Fibroblast of lung (primary cell): Measurements from ENCODE around the gene IDH2. TPM values are rescaled to one million over a fixed set of nuclear protein-coding genes. Genes with fewer than 3 reads are reported as not detected.

Experiments
- DNase-seq, 2 donors: peaks; one replicate each; pipeline versions ENCODE4 v3.0.0 to v3.0.0-alpha.2; 2010; ENCODE audit warnings: low read depth in 2 of 2
- H2AFZ ChIP-seq: 2 replicates; pipeline ENCODE4 v1.5.1; 2012; ENCODE audit warnings: low read length, control low read depth, inconsistent platforms
- H3K27ac ChIP-seq: 2 replicates; pipeline ENCODE4 v1.5.1; 2011; ENCODE audit warnings: low read length, control low read depth; ENCODE audit not compliant: insufficient read depth
- H3K27me3 ChIP-seq: 2 replicates; pipeline ENCODE4 v1.5.1; 2011; ENCODE audit warnings: mild to moderate bottlenecking, low read length; ENCODE audit not compliant: control insufficient read depth, insufficient read depth
- H3K36me3 ChIP-seq: 2 replicates; pipeline ENCODE4 v1.5.1; 2011; ENCODE audit warnings: low read length; ENCODE audit not compliant: control insufficient read depth, insufficient read depth
- H3K4me1 ChIP-seq: 2 replicates; pipeline ENCODE4 v1.5.1; 2011; ENCODE audit warnings: low read length; ENCODE audit not compliant: control insufficient read depth, insufficient read depth; ENCODE audit errors: extremely low read depth
- H3K4me2 ChIP-seq: 2 replicates; pipeline ENCODE4 v1.5.1; 2011; ENCODE audit warnings: low read length, control low read depth; ENCODE audit not compliant: insufficient read depth; ENCODE audit errors: extremely low read depth
- H3K4me3 ChIP-seq, 4 experiments: fragments of 200-600 bp in 1 of 4; sonication (generic) in 1 of 4; replicated peaks in 1 of 4; 2 replicates each; pipeline ENCODE4 v1.5.1; 2011 to 2016; ENCODE audit warnings: low read length in 4 of 4, low read depth in 3 of 4, mild to moderate bottlenecking in 3 of 4, control low read depth in 2 of 4, inconsistent platforms in 1 of 4, mixed read lengths in 1 of 4; ENCODE audit not compliant: insufficient read depth in 1 of 4; ENCODE audit errors: control extremely low read depth in 1 of 4
- H3K79me2 ChIP-seq: 2 replicates; pipeline ENCODE4 v1.5.1; 2012; ENCODE audit warnings: mild to moderate bottlenecking, low read length, inconsistent platforms; ENCODE audit not compliant: control insufficient read depth, insufficient read depth
- H3K9ac ChIP-seq: 2 replicates; pipeline ENCODE4 v1.5.1; 2011; ENCODE audit warnings: mild to moderate bottlenecking, low read length, control low read depth; ENCODE audit not compliant: insufficient read depth
- H3K9me3 ChIP-seq: 2 replicates; pipeline ENCODE4 v1.5.1; 2012; ENCODE audit warnings: low read depth, low read length; ENCODE audit not compliant: control insufficient read depth, insufficient read depth
- H4K20me1 ChIP-seq: 2 replicates; pipeline ENCODE4 v1.5.1; 2011; ENCODE audit warnings: low read length; ENCODE audit not compliant: control insufficient read depth, insufficient read depth; ENCODE audit errors: extremely low read depth
- CTCF ChIP-seq, 2 donors: IDR thresholded peaks in 1 of 2; conservative IDR thresholded peaks in 1 of 2; 1 replicate in 1 of 2; 2 replicates in 1 of 2; pipeline ENCODE4 v1.5.1; 2011 to 2012; ENCODE audit warnings: low read length in 2 of 2, control low read depth in 1 of 2, inconsistent platforms in 1 of 2, low read depth in 1 of 2, mild to moderate bottlenecking in 1 of 2
- EZH2 ChIP-seq: IDR thresholded peaks from 2 replicates; pipeline ENCODE4 v1.5.1; 2012; ENCODE audit warnings: low read length, control low read depth, mild to moderate bottlenecking; ENCODE audit errors: missing control alignments
- polyA plus RNA-seq, 2 donors: library from polyadenylated mRNA; depleted of rRNA in 1 of 2; stranded (reverse) in 1 of 2; unstranded in 1 of 2; fragments of >200 nt; gene quantifications; 2 replicates each; pipeline ENCODE4 v1.2.1, GENCODE V29; 2011 to 2012; ENCODE audit warnings: missing spikeins in 1 of 2
- total RNA-seq: library from RNA; depleted of rRNA; stranded (reverse); fragments of >200 nt; gene quantifications from 2 replicates; pipeline ENCODE4 v1.2.1, GENCODE V29; 2014

IDH2 gene
- total and polyA plus RNA-seq, 2 donors (not counting 1 experiment from before 2014, with no cell fraction given) = 47.9 to 66.0 TPM

GRCh38 chr15:90138071-90138833 lies 36.0 kb upstream of the IDH2 start:
- Histone ChIP-seq H3K36me3 (no peaks in the 10 kb centered on the region), H4K20me1 (no peaks in the 10 kb centered on the region), H3K4me3 (no peak overlapping the region), H3K27ac (no peak overlapping the region), H3K4me2 (no peak overlapping the region), H3K4me1 (no peaks in the 10 kb centered on the region), H3K9me3 (no peaks in the 10 kb centered on the region), H2AFZ (no peak overlapping the region), H3K9ac (no peak overlapping the region), H3K27me3 (peaks cover 3% of the 10 kb centered on the region), H3K79me2 (no peaks in the 10 kb centered on the region)
- no peak for DNase-seq
- no peak for TF ChIP-seq EZH2
- TF ChIP-seq CTCF (conservative IDR thresholded peaks at IDR 0.05 in 1 of 2, IDR thresholded peaks at IDR 0.05 in 1 of 2; ENCODE audit: low read depth in 1 of 2, low read length in 2 of 2) = no peak

- H3K27me3 ChIP-seq = peaks cover 3% of the 10 kb centered on the region
Measured at GRCh38 chr15:90132437-90132836, 30.2 kb upstream of the IDH2 start.

GRCh38 chr15:90131848-90132247 lies 29.6 kb upstream of the IDH2 start:
- Histone ChIP-seq H3K27ac (no peak overlapping the region), H3K4me2 (no peak overlapping the region), H3K4me3 (no peak overlapping the region), H2AFZ (no peak overlapping the region), H3K9me3 (no peaks in the 10 kb centered on the region), H4K20me1 (no peaks in the 10 kb centered on the region), H3K79me2 (no peaks in the 10 kb centered on the region), H3K9ac (no peak overlapping the region), H3K4me1 (no peaks in the 10 kb centered on the region), H3K27me3 (peaks cover 3% of the 10 kb centered on the region), H3K36me3 (no peaks in the 10 kb centered on the region)
- no peak for DNase-seq
- no peak for TF ChIP-seq EZH2
- no peak for TF ChIP-seq CTCF (conservative IDR thresholded peaks at IDR 0.05 in 1 of 2, IDR thresholded peaks at IDR 0.05 in 1 of 2; ENCODE audit: low read depth in 1 of 2, low read length in 2 of 2)

More at GRCh38 chr15:90132437-90132836, 30.2 kb upstream of the IDH2 start:
- no peaks in the 10 kb centered on the region for H4K20me1 ChIP-seq
- TF ChIP-seq EZH2 (no peak), CTCF (conservative IDR thresholded peaks at IDR 0.05 in 1 of 2, IDR thresholded peaks at IDR 0.05 in 1 of 2; ENCODE audit: low read depth in 1 of 2, low read length in 2 of 2) (no peak)
- no peak for DNase-seq
- no peak overlapping the region for H3K27ac ChIP-seq
- H3K4me1 ChIP-seq = no peaks in the 10 kb centered on the region
- H3K4me2 ChIP-seq = no peak overlapping the region
- no peaks in the 10 kb centered on the region for H3K79me2 ChIP-seq
- H3K9me3 ChIP-seq = no peaks in the 10 kb centered on the region
- H2AFZ ChIP-seq = no peak overlapping the region
- no peaks in the 10 kb centered on the region for H3K36me3 ChIP-seq
- no peak overlapping the region for H3K4me3 ChIP-seq
- H3K9ac ChIP-seq = no peak overlapping the region
